Measurements from ENCODE around the gene EMP3.

Gene EMP3

DNA sequence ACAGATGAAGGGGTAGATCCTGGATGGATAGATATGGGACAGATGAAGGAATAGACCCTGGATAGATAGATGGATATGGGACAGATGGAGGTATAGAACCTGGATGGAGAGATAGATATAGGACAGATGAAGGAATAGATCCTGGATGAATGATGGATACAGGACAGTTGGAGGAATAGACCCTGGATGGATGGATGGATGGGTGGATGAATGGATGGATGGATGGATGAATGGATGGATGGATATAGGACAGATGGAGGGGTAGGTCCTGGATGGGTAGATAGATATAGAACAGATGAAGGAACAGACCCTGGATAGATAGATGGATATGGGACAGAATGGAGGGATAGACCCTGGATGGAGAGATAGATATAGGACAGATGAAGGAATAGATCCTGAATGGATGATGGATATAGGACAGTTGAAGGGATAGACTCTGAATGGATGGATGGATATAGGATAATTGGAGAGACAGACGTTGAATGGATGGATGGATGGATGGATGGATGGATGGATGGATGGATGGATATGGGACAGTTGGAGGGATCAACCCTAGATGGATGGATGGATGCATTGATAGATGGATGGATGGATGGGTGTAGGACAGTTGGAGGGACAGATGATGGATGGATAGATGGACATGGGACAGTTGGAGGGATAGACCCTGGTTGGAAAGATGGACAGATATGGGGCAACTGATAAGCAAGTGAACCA is 23.3 kb upstream of the EMP3 start:
- Histone ChIP-seq H2BK12ac (ENCODE audit: low read length) (no peak overlapping the region), H2AK5ac (ENCODE audit: low read length) (no peak overlapping the region), H4K8ac (ENCODE audit: low read depth, low read length) (no peak overlapping the region), H3K27ac (ENCODE audit: low read depth, low read length) (no peak overlapping the region), H3K79me1 (ENCODE audit: low read length) (no peaks in the 10 kb centered on the region), H4K91ac (ENCODE audit: low read depth, low read length) (no peak overlapping the region), H3K4me2 (ENCODE audit: low read length) (no peak overlapping the region), H3K4me1 (ENCODE audit: control insufficient read depth in 1 of 2, insufficient read depth in 2 of 2, low read length in 2 of 2) (no peaks in the 10 kb centered on the region), H3K79me2 (ENCODE audit: control insufficient read depth, insufficient read depth, low read length, poor library complexity) (no peaks in the 10 kb centered on the region), H3K36me3 (ENCODE audit: control insufficient read depth in 1 of 2, insufficient read depth in 2 of 2, low read length in 2 of 2) (no peaks in the 10 kb centered on the region), H2BK5ac (ENCODE audit: low read depth, low read length, poor library complexity) (no peak overlapping the region), H2AFZ (ENCODE audit: insufficient read depth, low read length, poor library complexity) (no peak overlapping the region), H3K27me3 (ENCODE audit: insufficient read depth, low read length) (no peaks in the 10 kb centered on the region), H3K4ac (ENCODE audit: low read depth, low read length) (no peak overlapping the region), H4K12ac (ENCODE audit: low read depth, low read length) (no peak overlapping the region), H2BK120ac (ENCODE audit: insufficient read depth, low read length, poor library complexity) (no peak overlapping the region), H3K9me3 (ENCODE audit: insufficient read depth, low read depth, low read length) (peaks cover 2% of the 10 kb centered on the region), H3K9ac (ENCODE audit: low read length) (no peak overlapping the region), H3K14ac (ENCODE audit: low read length) (no peak overlapping the region), H3K18ac (ENCODE audit: low read length) (no peak overlapping the region), H3K23ac (ENCODE audit: low read length) (no peak overlapping the region), H3K4me3 (ENCODE audit: low read depth, low read length) (no peak overlapping the region)
- WGBS (ENCODE audit: extremely low coverage, insufficient coverage, insufficient read length), result 100% methylated on average over 1 of the region's 1 CpG
- DNase-seq, result no peak

GRCh38 chr19:48302600-48302959 is 22.8 kb upstream of the EMP3 start:
- no peak overlapping the region for H2BK120ac ChIP-seq (ENCODE audit: insufficient read depth, low read length, poor library complexity)
- no peak overlapping the region for H4K8ac ChIP-seq (ENCODE audit: low read depth, low read length)
- H3K18ac ChIP-seq (ENCODE audit: low read length), result no peak overlapping the region
- no peak overlapping the region for H4K91ac ChIP-seq (ENCODE audit: low read depth, low read length)
- H3K4me2 ChIP-seq (ENCODE audit: low read length), result no peak overlapping the region
- no peaks in the 10 kb centered on the region for H3K27me3 ChIP-seq (ENCODE audit: insufficient read depth, low read length)
- no CpG with 5 or more reads among the region's 12 CpGs for WGBS (ENCODE audit: extremely low coverage, insufficient coverage, insufficient read length)
- no peak overlapping the region for H3K4ac ChIP-seq (ENCODE audit: low read depth, low read length)
- H2BK12ac ChIP-seq (ENCODE audit: low read length), result no peak overlapping the region
- H4K12ac ChIP-seq (ENCODE audit: low read depth, low read length), result no peak overlapping the region
- peaks cover 2% of the 10 kb centered on the region for H3K9me3 ChIP-seq (ENCODE audit: insufficient read depth, low read depth, low read length)
- H3K36me3 ChIP-seq (ENCODE audit: control insufficient read depth in 1 of 2, insufficient read depth in 2 of 2, low read length in 2 of 2), result no peaks in the 10 kb centered on the region
- no peaks in the 10 kb centered on the region for H3K79me1 ChIP-seq (ENCODE audit: low read length)
- H2BK5ac ChIP-seq (ENCODE audit: low read depth, low read length, poor library complexity), result no peak overlapping the region
- H2AK5ac ChIP-seq (ENCODE audit: low read length), result no peak overlapping the region
- no peaks in the 10 kb centered on the region for H3K4me1 ChIP-seq (ENCODE audit: control insufficient read depth in 1 of 2, insufficient read depth in 2 of 2, low read length in 2 of 2)
- no peak overlapping the region for H3K23ac ChIP-seq (ENCODE audit: low read length)
- no peak overlapping the region for H3K14ac ChIP-seq (ENCODE audit: low read length)
- no peak for DNase-seq
- H3K27ac ChIP-seq (ENCODE audit: low read depth, low read length), result no peak overlapping the region
- H3K9ac ChIP-seq (ENCODE audit: low read length), result no peak overlapping the region
- no peak overlapping the region for H2AFZ ChIP-seq (ENCODE audit: insufficient read depth, low read length, poor library complexity)
- H3K4me3 ChIP-seq (ENCODE audit: low read depth, low read length), result peak overlapping the region; percentile 19
- H3K79me2 ChIP-seq (ENCODE audit: control insufficient read depth, insufficient read depth, low read length, poor library complexity), result no peaks in the 10 kb centered on the region

- H3K18ac ChIP-seq (ENCODE audit: low read length), result no peak overlapping the region
- WGBS (ENCODE audit: extremely low coverage, insufficient coverage, insufficient read length), result no CpG with 5 or more reads among the region's 13 CpGs
- no peak for DNase-seq
These were observed 22.0 kb upstream of the EMP3 start for GRCh38 chr19:48303367-48303766.

GRCh38 chr19:48303866-48304265 is 21.5 kb upstream of the EMP3 start:
- Histone ChIP-seq H3K4ac (ENCODE audit: low read depth, low read length) (no peak overlapping the region), H3K23ac (ENCODE audit: low read length) (no peak overlapping the region), H3K4me2 (ENCODE audit: low read length) (no peak overlapping the region), H3K18ac (ENCODE audit: low read length) (no peak overlapping the region), H3K79me2 (ENCODE audit: control insufficient read depth, insufficient read depth, low read length, poor library complexity) (no peaks in the 10 kb centered on the region), H2AK5ac (ENCODE audit: low read length) (no peak overlapping the region), H3K9me3 (ENCODE audit: insufficient read depth, low read depth, low read length) (peaks cover 2% of the 10 kb centered on the region), H2BK5ac (ENCODE audit: low read depth, low read length, poor library complexity) (no peak overlapping the region), H2AFZ (ENCODE audit: insufficient read depth, low read length, poor library complexity) (no peak overlapping the region), H3K79me1 (ENCODE audit: low read length) (no peaks in the 10 kb centered on the region), H4K91ac (ENCODE audit: low read depth, low read length) (no peak overlapping the region), H3K4me3 (ENCODE audit: low read depth, low read length) (no peak overlapping the region), H4K12ac (ENCODE audit: low read depth, low read length) (no peak overlapping the region), H2BK120ac (ENCODE audit: insufficient read depth, low read length, poor library complexity) (no peak overlapping the region), H2BK12ac (ENCODE audit: low read length) (no peak overlapping the region), H3K27ac (ENCODE audit: low read depth, low read length) (no peak overlapping the region), H4K8ac (ENCODE audit: low read depth, low read length) (no peak overlapping the region), H3K4me1 (ENCODE audit: control insufficient read depth in 1 of 2, insufficient read depth in 2 of 2, low read length in 2 of 2) (no peaks in the 10 kb centered on the region), H3K27me3 (ENCODE audit: insufficient read depth, low read length) (no peaks in the 10 kb centered on the region), H3K36me3 (ENCODE audit: control insufficient read depth in 1 of 2, insufficient read depth in 2 of 2, low read length in 2 of 2) (no peaks in the 10 kb centered on the region), H3K9ac (ENCODE audit: low read length) (no peak overlapping the region), H3K14ac (ENCODE audit: low read length) (no peak overlapping the region)
- no CpG with 5 or more reads among the region's 19 CpGs for WGBS (ENCODE audit: extremely low coverage, insufficient coverage, insufficient read length)
- no peak for DNase-seq

More at GRCh38 chr19:48303367-48303766, 22.0 kb upstream of the EMP3 start:
- H3K9me3 ChIP-seq (ENCODE audit: insufficient read depth, low read depth, low read length), result peaks cover 2% of the 10 kb centered on the region
- no peak overlapping the region for H2AK5ac ChIP-seq (ENCODE audit: low read length)
- H4K12ac ChIP-seq (ENCODE audit: low read depth, low read length), result no peak overlapping the region
- H2BK12ac ChIP-seq (ENCODE audit: low read length), result no peak overlapping the region
- H3K14ac ChIP-seq (ENCODE audit: low read length), result no peak overlapping the region
- no peaks in the 10 kb centered on the region for H3K79me2 ChIP-seq (ENCODE audit: control insufficient read depth, insufficient read depth, low read length, poor library complexity)
- H3K4me3 ChIP-seq (ENCODE audit: low read depth, low read length), result no peak overlapping the region
- H2BK5ac ChIP-seq (ENCODE audit: low read depth, low read length, poor library complexity), result no peak overlapping the region
- H3K27me3 ChIP-seq (ENCODE audit: insufficient read depth, low read length), result no peaks in the 10 kb centered on the region
- no peaks in the 10 kb centered on the region for H3K4me1 ChIP-seq (ENCODE audit: control insufficient read depth in 1 of 2, insufficient read depth in 2 of 2, low read length in 2 of 2)
- no peak overlapping the region for H3K27ac ChIP-seq (ENCODE audit: low read depth, low read length)
- H3K4me2 ChIP-seq (ENCODE audit: low read length), result no peak overlapping the region
- H3K23ac ChIP-seq (ENCODE audit: low read length), result no peak overlapping the region
- no peak overlapping the region for H4K91ac ChIP-seq (ENCODE audit: low read depth, low read length)
- no peak overlapping the region for H2BK120ac ChIP-seq (ENCODE audit: insufficient read depth, low read length, poor library complexity)
- H3K4ac ChIP-seq (ENCODE audit: low read depth, low read length), result no peak overlapping the region
- H3K36me3 ChIP-seq (ENCODE audit: control insufficient read depth in 1 of 2, insufficient read depth in 2 of 2, low read length in 2 of 2), result no peaks in the 10 kb centered on the region
- H2AFZ ChIP-seq (ENCODE audit: insufficient read depth, low read length, poor library complexity), result no peak overlapping the region
- H4K8ac ChIP-seq (ENCODE audit: low read depth, low read length), result no peak overlapping the region
- H3K79me1 ChIP-seq (ENCODE audit: low read length), result no peaks in the 10 kb centered on the region
- H3K9ac ChIP-seq (ENCODE audit: low read length), result no peak overlapping the region

Data from trophoblast cell (in vitro differentiated cells and primary cell).